ENCODE results near the gene ERBB4.

The ERBB4 gene

GRCh38 chr2:212538305-212539071, at the start of gene ERBB4:
Gene ERBB4, minus strand, starts transcription at chr2:212538802. Its CDS starts 272 bp downstream, at chr2:212538530.
- no peak for DNase-seq (ENCODE audit: low read depth)

- no peak for DNase-seq (ENCODE audit: low read depth)
These were observed 41.5 kb upstream of the ERBB4 start for GRCh38 chr2:212580117-212580516.

GRCh38 chr2:212556296-212556695, 17.7 kb upstream of the ERBB4 start:
- DNase-seq (ENCODE audit: low read depth), result no peak

GRCh38 chr2:212554233-212554632, 15.6 kb upstream of the ERBB4 start:
- no peak for DNase-seq (ENCODE audit: low read depth)

- DNase-seq (ENCODE audit: low read depth), result no peak
These were observed 11.3 kb upstream of the ERBB4 start for GRCh38 chr2:212549941-212550340.

GRCh38 chr2:212549463-212549862, 10.9 kb upstream of the ERBB4 start:
- DNase-seq (ENCODE audit: low read depth), result no peak

GRCh38 chr2:212548455-212548819, 9.8 kb upstream of the ERBB4 start:
- no peak for DNase-seq (ENCODE audit: low read depth)

- no peak for DNase-seq (ENCODE audit: low read depth)
These were observed 9.3 kb upstream of the ERBB4 start for GRCh38 chr2:212547716-212548454.

GRCh38 chr2:212546669-212547068, 8.1 kb upstream of the ERBB4 start:
- no peak for DNase-seq (ENCODE audit: low read depth)

- DNase-seq (ENCODE audit: low read depth), result no peak
These were observed 1.7 kb upstream of the ERBB4 start for GRCh38 chr2:212540341-212540740.

GRCh38 chr2:212539072-212539880, 674 bp upstream of the ERBB4 start:
- DNase-seq (ENCODE audit: low read depth), result no peak

- no peak for DNase-seq (ENCODE audit: low read depth)
These were observed 787 bp downstream of the ERBB4 start for GRCh38 chr2:212537726-212538304.

GRCh38 chr2:212536817-212537725, 1.5 kb downstream of the ERBB4 start:
- DNase-seq (ENCODE audit: low read depth), result no peak

- DNase-seq (ENCODE audit: low read depth), result no peak
These were observed 2.4 kb downstream of the ERBB4 start for GRCh38 chr2:212535996-212536816.

- no peak for DNase-seq (ENCODE audit: low read depth)
These were observed 4.3 kb downstream of the ERBB4 start for GRCh38 chr2:212534336-212534735.

- no peak for DNase-seq (ENCODE audit: low read depth)
These were observed 6.0 kb downstream of the ERBB4 start for GRCh38 chr2:212532585-212532984.

- no peak for DNase-seq (ENCODE audit: low read depth)
These were observed 6.5 kb downstream of the ERBB4 start for GRCh38 chr2:212532087-212532486.

GRCh38 chr2:212531499-212531898, 7.1 kb downstream of the ERBB4 start:
- DNase-seq (ENCODE audit: low read depth), result no peak

- no peak for DNase-seq (ENCODE audit: low read depth)
These were observed 7.6 kb downstream of the ERBB4 start for GRCh38 chr2:212530991-212531390.

- DNase-seq (ENCODE audit: low read depth), result no peak
These were observed 8.2 kb downstream of the ERBB4 start for GRCh38 chr2:212530373-212530772.

All from activated T-helper 9 cell treated with anti-CD3 and anti-CD28 coated beads, Interleukin-2, amount 50 U/mL, for 16 hours (primary cell).